Hepatocyte (in vitro differentiated cells): Measurements from ENCODE around the gene GHRL. TPM values are rescaled to one million over a fixed set of nuclear protein-coding genes. Genes with fewer than 3 reads are reported as not detected.

Experiments used
- DNase-seq: peaks from one replicate; pipeline ENCODE4 v3.0.0-alpha.2; 2016; ENCODE audit warnings: low spot score
- H2AFZ ChIP-seq: fragments of 200-600 bp; sonication (generic); 2 replicates; pipeline ENCODE4 v1.6.0; 2016; ENCODE audit warnings: antibody characterized with exemption, mild to moderate bottlenecking
- H3K27ac ChIP-seq: fragments of 200-600 bp; sonication (generic); 2 replicates; pipeline ENCODE4 v1.5.1; 2016; ENCODE audit warnings: mild to moderate bottlenecking
- H3K27me3 ChIP-seq: fragments of 200-600 bp; sonication (generic); 2 replicates; pipeline ENCODE4 v1.6.1; 2016
- H3K36me3 ChIP-seq: fragments of 200-600 bp; sonication (generic); replicated peaks from 2 replicates; pipeline ENCODE4 v1.5.1; 2016; ENCODE audit warnings: low read depth; ENCODE audit not compliant: insufficient read depth
- H3K4me1 ChIP-seq: fragments of 200-600 bp; sonication (generic); 2 replicates; pipeline ENCODE4 v1.5.1; 2016; ENCODE audit warnings: mild to moderate bottlenecking, moderate library complexity; ENCODE audit not compliant: insufficient read depth
- H3K4me2 ChIP-seq: fragments of 200-600 bp; sonication (generic); 2 replicates; pipeline ENCODE4 v1.6.0; 2016
- H3K4me3 ChIP-seq: fragments of 200-600 bp; sonication (generic); 2 replicates; pipeline ENCODE4 v1.5.1; 2016; ENCODE audit warnings: mild to moderate bottlenecking
- H3K79me2 ChIP-seq: fragments of 200-600 bp; sonication (generic); 2 replicates; pipeline ENCODE4 v1.6.0; 2017; ENCODE audit warnings: mild to moderate bottlenecking
- H3K9me2 ChIP-seq: fragments of 200-600 bp; sonication (generic); replicated peaks from 2 replicates; pipeline ENCODE4 v1.6.0; 2017; ENCODE audit warnings: mild to moderate bottlenecking; ENCODE audit not compliant: insufficient read depth
- H3K9me3 ChIP-seq: fragments of 200-600 bp; sonication (generic); 2 replicates; pipeline ENCODE4 v1.5.1; 2016; ENCODE audit warnings: low read depth, mild to moderate bottlenecking
- H4K20me1 ChIP-seq: fragments of 200-600 bp; sonication (generic); 2 replicates; pipeline ENCODE4 v1.6.0; 2016; ENCODE audit warnings: mild to moderate bottlenecking; ENCODE audit not compliant: insufficient read depth, poor library complexity, severe bottlenecking
- EZH2 ChIP-seq: fragments of 200-600 bp; sonication (generic); IDR thresholded peaks from 2 replicates; pipeline ENCODE4 v1.6.1; 2016; ENCODE audit warnings: antibody characterized with exemption, mild to moderate bottlenecking, borderline replicate concordance
- EZH2phosphoT487 ChIP-seq: fragments of 200-600 bp; sonication (generic); IDR thresholded peaks from one replicate; pipeline ENCODE4 v1.6.1; 2018; ENCODE audit warnings: antibody characterized with exemption, mild to moderate bottlenecking, low read depth, moderate library complexity; ENCODE audit not compliant: unreplicated experiment, severe bottlenecking
- WGBS: methylation state at CpG from one replicate; pipeline ENCODE4 v1.1.6; 2016; ENCODE audit warnings: low lambda C conversion rate; ENCODE audit errors: missing lambda C conversion rate; 5-methylcytosine and 5-hydroxymethylcytosine counted together
- polyA plus RNA-seq: library from polyadenylated mRNA; unstranded; fragments of >200 nt; fragmentation: Nextera tagmentation; extraction: Ambion mirVana; gene quantifications from 2 replicates; pipeline ENCODE4 v1.2.1, GENCODE V29; 2016
- total RNA-seq: library from RNA; depleted of rRNA; stranded (reverse); fragments of >200 nt; gene quantifications from 2 replicates; pipeline ENCODE4 v1.2.3, GENCODE V29; 2014
- TF ChIP-seq, protein P1 (sequence below): fragments of 200-600 bp; sonication (generic); IDR thresholded peaks from 2 replicates; pipeline ENCODE4 v1.5.1; 2016; ENCODE audit warnings: antibody characterized with exemption, mild to moderate bottlenecking; ENCODE audit not compliant: poor library complexity

The GHRL gene
- total and polyA plus RNA-seq, 2 experiments from 2014 or later = 11.3 to 12.4 TPM

DNA sequence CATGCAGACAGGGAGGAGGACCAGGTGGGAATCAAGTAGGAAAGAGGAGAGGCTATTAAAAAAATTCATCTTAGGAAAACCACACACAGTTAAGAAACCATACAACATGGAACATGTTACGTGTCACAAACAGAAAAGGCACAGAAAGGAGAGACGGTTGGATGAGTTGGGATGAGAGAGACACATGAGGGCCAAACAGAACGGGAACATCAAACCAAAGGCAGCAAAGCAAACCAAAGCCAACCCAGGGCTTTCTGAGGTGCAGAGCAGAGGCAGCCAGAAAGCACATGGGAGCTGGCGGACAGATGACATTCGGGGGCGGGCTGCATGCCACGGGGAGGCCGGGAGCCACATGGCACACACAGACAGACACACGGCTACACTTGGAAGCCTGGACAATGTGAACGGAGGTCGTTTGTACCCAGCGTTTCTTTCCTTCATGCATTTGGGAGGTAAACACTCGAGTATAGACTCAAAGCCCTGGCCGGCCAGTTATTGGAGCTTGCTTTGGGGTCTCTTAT is 36.8 kb upstream of the GHRL start:
- Histone ChIP-seq H3K79me2 (no peaks in the 10 kb centered on the region), H3K36me3 (no peaks in the 10 kb centered on the region), H2AFZ (no peak overlapping the region), H3K4me1 (no peaks in the 10 kb centered on the region), H3K9me3 (no peaks in the 10 kb centered on the region), H3K27me3 (peaks cover 49% of the 10 kb centered on the region), H3K9me2 (no peaks in the 10 kb centered on the region), H3K4me2 (no peak overlapping the region), H3K4me3 (no peak overlapping the region), H4K20me1 (no peaks in the 10 kb centered on the region), H3K27ac (no peak overlapping the region)
- WGBS = 79% methylated on average over 14 of the region's 14 CpGs
- TF ChIP-seq, protein P1, sequence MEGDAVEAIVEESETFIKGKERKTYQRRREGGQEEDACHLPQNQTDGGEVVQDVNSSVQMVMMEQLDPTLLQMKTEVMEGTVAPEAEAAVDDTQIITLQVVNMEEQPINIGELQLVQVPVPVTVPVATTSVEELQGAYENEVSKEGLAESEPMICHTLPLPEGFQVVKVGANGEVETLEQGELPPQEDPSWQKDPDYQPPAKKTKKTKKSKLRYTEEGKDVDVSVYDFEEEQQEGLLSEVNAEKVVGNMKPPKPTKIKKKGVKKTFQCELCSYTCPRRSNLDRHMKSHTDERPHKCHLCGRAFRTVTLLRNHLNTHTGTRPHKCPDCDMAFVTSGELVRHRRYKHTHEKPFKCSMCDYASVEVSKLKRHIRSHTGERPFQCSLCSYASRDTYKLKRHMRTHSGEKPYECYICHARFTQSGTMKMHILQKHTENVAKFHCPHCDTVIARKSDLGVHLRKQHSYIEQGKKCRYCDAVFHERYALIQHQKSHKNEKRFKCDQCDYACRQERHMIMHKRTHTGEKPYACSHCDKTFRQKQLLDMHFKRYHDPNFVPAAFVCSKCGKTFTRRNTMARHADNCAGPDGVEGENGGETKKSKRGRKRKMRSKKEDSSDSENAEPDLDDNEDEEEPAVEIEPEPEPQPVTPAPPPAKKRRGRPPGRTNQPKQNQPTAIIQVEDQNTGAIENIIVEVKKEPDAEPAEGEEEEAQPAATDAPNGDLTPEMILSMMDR = no peak
- no peak for TF ChIP-seq EZH2
- TF ChIP-seq EZH2phosphoT487 = no peak
- no peak for DNase-seq

DNA sequence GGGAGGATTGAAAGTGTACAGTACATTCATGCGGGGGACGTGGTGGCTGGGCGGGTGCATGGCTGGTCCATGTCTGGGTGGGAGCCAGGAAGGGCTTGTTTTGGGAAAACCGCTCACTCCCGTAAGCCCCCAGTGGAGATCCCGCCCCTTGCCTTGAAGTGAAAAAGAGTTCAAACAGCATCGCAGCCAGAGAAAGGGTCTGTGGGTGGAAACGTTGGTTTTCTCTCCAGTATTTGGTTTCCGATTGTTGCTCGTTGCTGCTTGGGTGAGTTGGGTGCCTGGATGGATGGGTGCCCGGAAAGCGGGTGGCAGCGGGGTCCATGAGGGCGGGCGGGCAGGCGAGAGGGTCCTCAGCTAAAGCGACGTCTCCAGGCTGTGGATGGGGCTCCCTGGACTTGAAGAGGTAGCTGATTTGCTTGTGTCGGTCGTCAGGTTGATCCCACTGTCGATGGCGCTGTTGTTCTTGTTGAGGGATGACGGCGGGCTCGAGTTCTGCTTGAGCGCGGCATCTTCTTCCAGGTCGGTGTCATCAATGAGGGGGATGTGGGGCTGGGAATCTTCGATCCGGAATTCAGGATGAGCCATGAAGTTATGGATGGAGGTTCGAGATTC is 35.8 kb upstream of the GHRL start:
- Histone ChIP-seq H3K79me2 (no peaks in the 10 kb centered on the region), H3K4me1 (no peaks in the 10 kb centered on the region), H2AFZ (no peak overlapping the region), H4K20me1 (no peaks in the 10 kb centered on the region), H3K4me2 (no peak overlapping the region), H3K36me3 (no peaks in the 10 kb centered on the region), H3K27me3 (peaks cover 49% of the 10 kb centered on the region), H3K27ac (no peak overlapping the region), H3K9me3 (no peaks in the 10 kb centered on the region), H3K9me2 (no peaks in the 10 kb centered on the region), H3K4me3 (no peak overlapping the region)
- DNase-seq = no peak
- 68% methylated on average over 23 of the region's 31 CpGs for WGBS
- no peak for TF ChIP-seq EZH2
- TF ChIP-seq EZH2phosphoT487 = no peak
- TF ChIP-seq, protein P1 = no peak

DNA sequence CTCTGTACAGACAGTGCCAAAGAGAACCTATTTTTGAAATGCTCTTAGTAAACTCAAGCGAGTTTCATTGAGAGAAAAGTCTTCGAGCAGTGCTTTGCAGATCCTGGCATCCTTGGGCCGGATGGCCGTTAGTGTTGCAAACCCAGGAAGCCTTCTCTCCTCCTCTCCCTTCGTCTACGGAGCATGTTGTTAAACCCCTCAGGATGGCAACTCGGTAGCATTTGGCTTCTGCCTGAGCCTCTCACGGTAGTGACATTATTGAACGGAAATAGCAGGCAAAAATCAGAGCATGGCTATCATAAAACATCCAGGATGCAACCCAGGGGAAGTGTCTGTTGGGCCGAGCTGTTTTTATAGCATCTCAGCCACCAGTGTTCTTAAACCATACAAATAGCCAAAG is 34.8 kb upstream of the GHRL start:
- TF ChIP-seq EZH2phosphoT487 (no peak), EZH2 (no peak)
- TF ChIP-seq, protein P1 = no peak
- no peaks in the 10 kb centered on the region for H3K4me1 ChIP-seq
- 68% methylated on average over 10 of the region's 10 CpGs for WGBS

DNA sequence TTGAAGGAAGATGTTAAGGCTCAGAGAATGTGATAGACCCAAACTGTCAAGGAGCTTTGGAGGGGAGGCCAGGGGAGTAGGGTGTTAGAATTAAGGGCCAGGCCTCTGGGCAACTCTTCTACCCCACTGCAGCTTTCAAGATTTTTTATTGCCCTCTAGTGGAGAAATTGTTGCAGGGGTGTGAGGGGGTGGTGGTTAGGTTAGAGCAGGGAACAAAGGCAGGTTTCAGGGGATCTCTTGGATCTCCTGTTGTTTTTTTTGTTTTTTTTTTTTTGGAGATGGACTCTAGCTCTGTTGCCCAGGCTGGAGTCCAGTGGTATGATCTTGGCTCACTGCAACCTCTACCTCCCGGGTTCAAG is 29.6 kb upstream of the GHRL start:
- Histone ChIP-seq H2AFZ (no peak overlapping the region), H3K4me3 (no peak overlapping the region), H3K36me3 (no peaks in the 10 kb centered on the region), H3K4me2 (no peak overlapping the region), H3K4me1 (peaks cover 16% of the 10 kb centered on the region), H3K9me2 (no peaks in the 10 kb centered on the region), H4K20me1 (peaks cover 22% of the 10 kb centered on the region), H3K27me3 (peaks cover 12% of the 10 kb centered on the region), H3K79me2 (peaks cover 33% of the 10 kb centered on the region), H3K27ac (no peak overlapping the region), H3K9me3 (no peaks in the 10 kb centered on the region)
- no peak for DNase-seq
- 92% methylated on average over 1 of the region's 1 CpG for WGBS
- TF ChIP-seq EZH2phosphoT487 = no peak
- TF ChIP-seq, protein P1 = peak; percentile 11

More for the DNA sequence above, 34.8 kb upstream of the GHRL start:
- no peaks in the 10 kb centered on the region for H3K36me3 ChIP-seq
- H3K27ac ChIP-seq = no peak overlapping the region
- H2AFZ ChIP-seq = no peak overlapping the region
- no peak overlapping the region for H3K4me3 ChIP-seq
- peaks cover 49% of the 10 kb centered on the region for H3K27me3 ChIP-seq
- no peaks in the 10 kb centered on the region for H3K9me3 ChIP-seq
- H3K9me2 ChIP-seq = no peaks in the 10 kb centered on the region
- no peaks in the 10 kb centered on the region for H3K79me2 ChIP-seq
- H3K4me2 ChIP-seq = no peak overlapping the region
- H4K20me1 ChIP-seq = no peaks in the 10 kb centered on the region
- DNase-seq = no peak
